HCT116 (cell line): Measurements from ENCODE around the gene PKDCC. TPM values are rescaled to one million over a fixed set of nuclear protein-coding genes. Genes with fewer than 3 reads are reported as not detected.

ENCODE experiments used
- ATAC-seq: fragments of 200-7000 bp; cut with Tn5 transposase; 2 replicates; pipeline ENCODE4 v1.9.1; 2020; ENCODE audit warnings: mild to moderate bottlenecking, moderate library complexity
- BruUV-seq: library from RNA; stranded (reverse); fragments of 400-500 nt; replicated peaks from 2 replicates; lab custom pipeline; 2021; lab: Mats Ljungman, UMichigan
- CTCF ChIA-PET: fragments of 300-600 bp; sonication (Branson Sonifier 250); formaldehyde crosslinking; loops from one replicate; lab custom pipeline; 2021; ENCODE audit warnings: antibody characterized with exemption; lab: Charles Lee
- POLR2A ChIA-PET: fragments of 300-600, 350-600 bp; sonication (Branson Sonifier 250); formaldehyde crosslinking; loops from one replicate; lab custom pipeline; 2021; ENCODE audit warnings: antibody characterized with exemption; lab: Charles Lee
- RAD21 ChIA-PET, 2 experiments: fragments of 300-600 bp; sonication (Branson Sonifier 250); formaldehyde crosslinking; loops; one replicate each; lab custom pipeline; 2023; ENCODE audit warnings: low total read pairs in 2 of 2; ENCODE audit not compliant: uncharacterized antibody in 2 of 2, unreplicated experiment in 2 of 2, low non-redundant PET in 1 of 2; lab: Charles Lee
- DNase-seq: peaks from one replicate; pipeline ENCODE4 v3.0.0-alpha.2; 2010; ENCODE audit warnings: low read depth, low spot score
- H2AFZ ChIP-seq: fragments of 200-600 bp; shearing (Covaris generic), sonication (generic); 2 replicates; pipeline ENCODE4 v1.6.1; 2017; ENCODE audit warnings: low read depth, mixed run types, mixed read lengths, antibody characterized with exemption, low read length; ENCODE audit not compliant: poor library complexity, severe bottlenecking
- H3K27ac ChIP-seq: 2 replicates; pipeline ENCODE4 v1.5.1; 2012; ENCODE audit warnings: low read depth, low read length
- H3K27me3 ChIP-seq: fragments of 200-600 bp; sonication (generic); 2 replicates; pipeline ENCODE4 v1.6.1; 2016; ENCODE audit warnings: mixed run types, low read length, mixed read lengths; ENCODE audit not compliant: insufficient read depth
- H3K36me3 ChIP-seq, 2 experiments: fragments of 200-500 bp in 1 of 2; fragments of 200-600 bp in 1 of 2; sonication (Bioruptor generic) in 1 of 2; sonication (generic) in 1 of 2; 2 replicates each; pipeline versions ENCODE4 v1.5.1 to v1.6.1; 2014 to 2016; ENCODE audit warnings: low read length in 2 of 2, inconsistent platforms in 1 of 2, mixed read lengths in 1 of 2, mixed run types in 1 of 2; ENCODE audit not compliant: insufficient read depth in 2 of 2, control insufficient read depth in 1 of 2
- H3K4me1 ChIP-seq, 2 experiments: fragments of 200-600 bp in 1 of 2; sonication (generic) in 1 of 2; 2 replicates each; pipeline versions ENCODE4 v1.5.1 to v1.6.1; 2012 to 2017; ENCODE audit warnings: low read length in 2 of 2, inconsistent platforms in 1 of 2, mild to moderate bottlenecking in 1 of 2, mixed read lengths in 1 of 2, mixed run types in 1 of 2, moderate library complexity in 1 of 2; ENCODE audit not compliant: insufficient read depth in 2 of 2, control insufficient read depth in 1 of 2
- H3K4me2 ChIP-seq: fragments of 200-600 bp; sonication (generic); 2 replicates; pipeline ENCODE4 v1.6.1; 2017; ENCODE audit warnings: mixed run types, low read length, mixed read lengths
- H3K4me3 ChIP-seq, 2 experiments: fragments of 200-600 bp in 1 of 2; sonication (generic) in 1 of 2; replicated peaks in 1 of 2; 2 replicates each; pipeline ENCODE4 v1.5.1; 2011 to 2016; ENCODE audit warnings: low read length in 2 of 2, control low read depth in 1 of 2, low read depth in 1 of 2, mild to moderate bottlenecking in 1 of 2, mixed read lengths in 1 of 2, mixed run types in 1 of 2
- H3K79me2 ChIP-seq: fragments of 200-600 bp; sonication (generic); 2 replicates; pipeline ENCODE4 v1.6.1; 2017; ENCODE audit warnings: mild to moderate bottlenecking, mixed run types, low read length, moderate library complexity, mixed read lengths; ENCODE audit not compliant: insufficient read depth
- H3K9ac ChIP-seq: fragments of 200-600 bp; sonication (generic); 2 replicates; pipeline ENCODE4 v1.6.1; 2016; ENCODE audit warnings: low read length, mixed read lengths
- H3K9me2 ChIP-seq: fragments of 200-600 bp; sonication (generic), shearing (Covaris generic); 2 replicates; pipeline ENCODE4 v1.6.1; 2017; ENCODE audit warnings: mixed run types, mild to moderate bottlenecking, moderate library complexity; ENCODE audit not compliant: insufficient read depth
- H3K9me3 ChIP-seq, 2 experiments: fragments of 200-500 bp in 1 of 2; fragments of 200-600 bp in 1 of 2; sonication (Bioruptor generic) in 1 of 2; sonication (generic) in 1 of 2; 2 replicates each; pipeline ENCODE4 v1.6.1; 2014 to 2017; ENCODE audit warnings: low read length in 2 of 2, mixed read lengths in 2 of 2, inconsistent platforms in 1 of 2, low read depth in 1 of 2, mild to moderate bottlenecking in 1 of 2, mixed run types in 1 of 2, moderate library complexity in 1 of 2; ENCODE audit not compliant: control insufficient read depth in 1 of 2, insufficient read depth in 1 of 2
- H4K20me1 ChIP-seq: fragments of 200-600 bp; sonication (generic), shearing (Covaris generic); 2 replicates; pipeline ENCODE4 v1.6.1; 2017; ENCODE audit warnings: mixed run types, mild to moderate bottlenecking, moderate library complexity; ENCODE audit not compliant: insufficient read depth
- CEBPB ChIP-seq: IDR thresholded peaks from 2 replicates; pipeline ENCODE4 v1.6.1; 2012; ENCODE audit warnings: low read depth
- EZH2 ChIP-seq: fragments of 200-600 bp; sonication (generic); IDR thresholded peaks from 2 replicates; pipeline ENCODE4 v1.6.1; 2017; ENCODE audit warnings: antibody characterized with exemption, mixed run types
- EZH2phosphoT487 ChIP-seq: fragments of 200-600 bp; IDR thresholded peaks from 2 replicates; pipeline ENCODE4 v1.6.1; 2018; ENCODE audit warnings: antibody characterized with exemption, borderline replicate concordance
- POLR2A ChIP-seq: IDR thresholded peaks from 2 replicates; pipeline ENCODE4 v1.7.0; 2011; ENCODE audit warnings: borderline replicate concordance; ENCODE audit not compliant: insufficient read depth, insufficient read length; ENCODE audit errors: extremely low read depth
- POLR2AphosphoS5 ChIP-seq: IDR thresholded peaks from 2 replicates; pipeline ENCODE4 v1.6.1; 2011; ENCODE audit warnings: mild to moderate bottlenecking, low read depth, low read length, moderate library complexity
- REST ChIP-seq: IDR thresholded peaks from 2 replicates; pipeline ENCODE4 v1.6.1; 2012; ENCODE audit warnings: low read depth
- SP1 ChIP-seq: IDR thresholded peaks from 2 replicates; pipeline ENCODE4 v1.6.1; 2012; ENCODE audit warnings: low read depth
- TCF7L2 ChIP-seq: IDR thresholded peaks from 2 replicates; pipeline ENCODE4 v1.7.0; 2011; ENCODE audit warnings: borderline replicate concordance, inconsistent platforms; ENCODE audit not compliant: insufficient read depth, insufficient read length; ENCODE audit errors: extremely low read depth
- ZNF274 ChIP-seq: fragments of 200-500 bp; sonication (Bioruptor generic); IDR thresholded peaks from 2 replicates; pipeline ENCODE4 v1.6.1; 2014; ENCODE audit warnings: mild to moderate bottlenecking, low read depth, low read length, inconsistent platforms
- intact Hi-C: fragments of 100-400 bp; cut with micrococcal nuclease; formaldehyde crosslinking; loops from 2 replicates; pipeline ENCODE4 v1.10.0; 2022
- total RNA-seq: library from RNA; stranded (reverse); gene quantifications from one replicate; pipeline ENCODE4 v1.2.1, GENCODE V29; 2021; ENCODE audit not compliant: unreplicated experiment
- TF ChIP-seq, protein P1 (sequence below): IDR thresholded peaks from 2 replicates; pipeline ENCODE4 v1.6.1; 2012
- TF ChIP-seq, protein P2 (sequence below), 3 experiments: fragments of 200-600 bp in 1 of 3; sonication (generic) in 1 of 3; IDR thresholded peaks in 2 of 3; conservative IDR thresholded peaks in 1 of 3; 2 replicates each; pipeline ENCODE4 v1.5.1; 2012 to 2017; ENCODE audit warnings: low read depth in 2 of 3, low read length in 2 of 3, antibody characterized with exemption in 1 of 3, borderline replicate concordance in 1 of 3, control low read depth in 1 of 3, mild to moderate bottlenecking in 1 of 3, mixed read lengths in 1 of 3, mixed run types in 1 of 3, moderate library complexity in 1 of 3; ENCODE audit not compliant: insufficient read depth in 1 of 3

PKDCC gene
- total RNA-seq, 1 experiment from 2014 or later: 0.84 TPM

DNA sequence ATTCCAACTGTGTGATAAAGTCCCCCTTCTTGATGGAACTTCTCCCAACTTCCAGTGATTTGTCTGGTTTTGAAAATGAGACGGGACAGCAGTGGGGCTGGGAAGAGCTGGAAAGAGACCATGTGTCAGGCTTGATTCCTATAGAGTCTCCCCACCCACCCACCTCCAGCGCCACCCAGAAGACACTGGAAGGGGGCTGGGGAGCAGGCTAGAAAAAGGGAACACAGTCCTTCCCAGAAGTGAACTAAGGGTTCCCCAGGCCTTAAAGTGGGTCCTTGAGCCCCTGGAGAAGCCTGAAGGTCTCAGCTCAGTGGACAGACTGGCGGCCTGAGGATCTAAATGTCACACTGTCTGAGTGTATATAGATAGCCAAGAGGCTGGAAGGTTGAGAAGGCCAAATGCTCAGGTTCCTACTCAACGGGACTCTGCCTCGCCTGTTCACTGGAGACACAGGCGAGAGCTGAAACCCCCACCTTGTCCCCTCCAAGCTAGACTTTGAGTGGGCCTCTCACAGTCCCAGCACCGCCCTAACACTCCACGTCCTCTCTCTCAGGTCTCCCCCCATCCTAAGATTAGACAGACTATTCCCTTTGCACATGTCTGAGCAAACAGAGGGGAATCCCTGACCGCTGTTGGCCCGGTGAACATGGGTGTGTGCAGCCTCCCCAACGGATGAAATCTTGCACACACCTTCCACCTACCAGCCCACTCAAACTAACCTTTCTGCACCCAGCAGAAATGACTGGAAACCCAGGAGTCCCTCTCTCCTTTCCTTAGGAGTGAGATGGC is 1.6 kb downstream of the PKDCC start (continued):
- TF ChIP-seq, protein P1, sequence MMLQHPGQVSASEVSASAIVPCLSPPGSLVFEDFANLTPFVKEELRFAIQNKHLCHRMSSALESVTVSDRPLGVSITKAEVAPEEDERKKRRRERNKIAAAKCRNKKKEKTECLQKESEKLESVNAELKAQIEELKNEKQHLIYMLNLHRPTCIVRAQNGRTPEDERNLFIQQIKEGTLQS: no peak
- TF ChIP-seq TCF7L2 (no peak), EZH2 (no peak), POLR2AphosphoS5 (no peak)

DNA sequence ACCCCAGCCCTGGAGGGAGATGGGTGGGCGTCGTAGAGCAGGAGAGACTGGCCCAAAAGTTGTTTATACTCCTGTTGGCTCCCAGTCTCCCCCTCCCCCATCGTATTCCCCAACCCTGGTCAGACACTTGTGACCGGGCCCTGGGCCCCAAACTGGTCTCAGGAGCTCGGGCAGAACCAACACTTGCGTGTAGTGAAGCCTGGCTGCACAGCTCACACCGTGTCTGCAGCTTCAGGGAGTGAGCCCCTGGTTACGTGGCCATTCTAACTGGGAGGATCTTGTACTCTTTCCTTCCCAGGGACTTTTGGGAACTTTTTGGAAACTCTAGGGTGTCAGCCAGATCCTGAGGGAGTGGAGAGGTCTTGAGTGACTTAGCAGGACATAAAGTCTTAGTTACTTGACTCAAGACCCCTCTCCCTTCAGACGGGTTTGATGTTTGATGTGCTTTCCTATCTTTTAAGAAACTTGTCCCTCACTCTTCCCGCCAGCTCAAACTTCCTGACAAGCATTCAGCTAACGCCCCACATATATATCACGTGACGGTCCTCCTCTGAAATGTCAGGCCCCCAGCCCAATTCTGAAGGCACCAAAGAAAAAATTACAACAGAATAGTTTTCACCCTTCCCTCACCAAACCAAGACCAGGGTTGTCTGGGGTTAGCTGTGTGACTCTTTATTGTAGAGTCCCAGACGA is 2.3 kb downstream of the PKDCC start:
- Histone ChIP-seq H2AFZ (no peak overlapping the region), H3K9me3 (no peaks in the 10 kb centered on the region), H3K4me1 (peaks cover 0 to 7% of the 10 kb centered on the region in 2 experiments; a peak in 1 of 4 replicates), H3K4me3 (no peak overlapping the region), H3K27ac (no peak overlapping the region), H3K4me2 (no peak overlapping the region), H3K36me3 (no peaks in the 10 kb centered on the region), H4K20me1 (no peaks in the 10 kb centered on the region), H3K79me2 (no peaks in the 10 kb centered on the region), H3K27me3 (0 out of 2 replicates have a peak, but pooled peaks cover 3% of the 10 kb centered on the region), H3K9ac (no peak overlapping the region), H3K9me2 (no peaks in the 10 kb centered on the region)
- ChIA-PET RAD21 (no interaction called here), CTCF (no interaction called here), POLR2A (no interaction called here)
- intact Hi-C loops: no loop called here
- ATAC-seq: no peak
- BruUV-seq: no TSS peak
- DNase-seq: no peak
- TF ChIP-seq TCF7L2: no peak
- TF ChIP-seq ZNF274: no peak
- no peak for TF ChIP-seq POLR2A
- no peak for TF ChIP-seq EZH2
- TF ChIP-seq EZH2phosphoT487: no peak
- no peak for TF ChIP-seq CEBPB
- TF ChIP-seq REST: no peak
- no peak for TF ChIP-seq SP1
- TF ChIP-seq, protein P2, sequence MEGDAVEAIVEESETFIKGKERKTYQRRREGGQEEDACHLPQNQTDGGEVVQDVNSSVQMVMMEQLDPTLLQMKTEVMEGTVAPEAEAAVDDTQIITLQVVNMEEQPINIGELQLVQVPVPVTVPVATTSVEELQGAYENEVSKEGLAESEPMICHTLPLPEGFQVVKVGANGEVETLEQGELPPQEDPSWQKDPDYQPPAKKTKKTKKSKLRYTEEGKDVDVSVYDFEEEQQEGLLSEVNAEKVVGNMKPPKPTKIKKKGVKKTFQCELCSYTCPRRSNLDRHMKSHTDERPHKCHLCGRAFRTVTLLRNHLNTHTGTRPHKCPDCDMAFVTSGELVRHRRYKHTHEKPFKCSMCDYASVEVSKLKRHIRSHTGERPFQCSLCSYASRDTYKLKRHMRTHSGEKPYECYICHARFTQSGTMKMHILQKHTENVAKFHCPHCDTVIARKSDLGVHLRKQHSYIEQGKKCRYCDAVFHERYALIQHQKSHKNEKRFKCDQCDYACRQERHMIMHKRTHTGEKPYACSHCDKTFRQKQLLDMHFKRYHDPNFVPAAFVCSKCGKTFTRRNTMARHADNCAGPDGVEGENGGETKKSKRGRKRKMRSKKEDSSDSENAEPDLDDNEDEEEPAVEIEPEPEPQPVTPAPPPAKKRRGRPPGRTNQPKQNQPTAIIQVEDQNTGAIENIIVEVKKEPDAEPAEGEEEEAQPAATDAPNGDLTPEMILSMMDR (IDR thresholded peaks at IDR 0.05 in 2 of 3, conservative IDR thresholded peaks at IDR 0.05 in 1 of 3; ENCODE audit: borderline replicate concordance in 1 of 3, insufficient read depth in 1 of 3, low read depth in 2 of 3, low read length in 2 of 3): no peak
